Smooth muscle cell (in vitro differentiated cells): ENCODE measurements around the gene FAM120B. TPM values are rescaled to one million over a fixed set of nuclear protein-coding genes. Genes with fewer than 3 reads are reported as not detected.

ENCODE experiments used
- DNase-seq: peaks from one replicate; lab custom pipeline; 2025; ENCODE audit not compliant: unreplicated experiment; lab: John Stamatoyannopoulos, UW
- H2AFZ ChIP-seq: fragments of 200-600 bp; sonication (generic); 2 replicates; pipeline ENCODE4 v1.6.0; 2016; ENCODE audit warnings: antibody characterized with exemption, low read depth, mild to moderate bottlenecking
- H3F3A ChIP-seq: fragments of 200-600 bp; sonication (generic); 2 replicates; pipeline ENCODE4 v1.6.0; 2017; ENCODE audit warnings: antibody characterized with exemption, low read depth
- H3K27ac ChIP-seq: fragments of 200-600 bp; sonication (generic); 2 replicates; pipeline ENCODE4 v1.5.1; 2016; ENCODE audit warnings: low read depth, mild to moderate bottlenecking
- H3K27me3 ChIP-seq: fragments of 200-600 bp; sonication (generic); 2 replicates; pipeline ENCODE4 v1.6.1; 2016; ENCODE audit warnings: low read depth, mild to moderate bottlenecking
- H3K36me3 ChIP-seq: fragments of 200-600 bp; sonication (generic); 2 replicates; pipeline ENCODE4 v1.5.1; 2016; ENCODE audit warnings: low read depth
- H3K4me1 ChIP-seq: fragments of 200-600 bp; sonication (generic); 2 replicates; pipeline ENCODE4 v1.5.1; 2016; ENCODE audit warnings: low read depth
- H3K4me2 ChIP-seq: fragments of 200-600 bp; sonication (generic); 2 replicates; pipeline ENCODE4 v1.6.0; 2016; ENCODE audit warnings: mild to moderate bottlenecking
- H3K4me3 ChIP-seq: fragments of 200-600 bp; sonication (generic); 2 replicates; pipeline ENCODE4 v1.5.1; 2016; ENCODE audit warnings: mild to moderate bottlenecking
- H3K79me2 ChIP-seq: fragments of 200-600 bp; sonication (generic); 2 replicates; pipeline ENCODE4 v1.6.0; 2016; ENCODE audit warnings: low read depth, mild to moderate bottlenecking
- H3K9ac ChIP-seq: fragments of 200-600 bp; sonication (generic); 2 replicates; pipeline ENCODE4 v1.6.0; 2016; ENCODE audit warnings: low read depth
- H3K9me3 ChIP-seq: fragments of 200-600 bp; sonication (generic); replicated peaks from 2 replicates; pipeline ENCODE4 v1.5.1; 2016; ENCODE audit warnings: low read depth
- H4K20me1 ChIP-seq: fragments of 200-600 bp; sonication (generic); 2 replicates; pipeline ENCODE4 v1.6.0; 2016; ENCODE audit warnings: low read depth
- CTCF ChIP-seq: fragments of 200-600 bp; sonication (generic); IDR thresholded peaks from 2 replicates; pipeline ENCODE4 v1.5.1; 2017; ENCODE audit warnings: borderline replicate concordance, mild to moderate bottlenecking, antibody characterized with exemption; ENCODE audit not compliant: insufficient read depth, poor library complexity, severe bottlenecking
- WGBS: methylation state at CpG from one replicate; pipeline ENCODE4 v1.1.7; 2016; ENCODE audit warnings: low lambda C conversion rate; 5-methylcytosine and 5-hydroxymethylcytosine counted together
- polyA plus RNA-seq: library from polyadenylated mRNA; unstranded; fragments of >200 nt; fragmentation: Nextera tagmentation; extraction: Ambion mirVana; gene quantifications from 2 replicates; pipeline ENCODE4 v1.2.1, GENCODE V29; 2016
- total RNA-seq: library from RNA; depleted of rRNA; stranded (reverse); fragments of >200 nt; gene quantifications from 2 replicates; pipeline ENCODE4 v1.2.3, GENCODE V29; 2014

FAM120B gene
- total and polyA plus RNA-seq, 2 experiments from 2014 or later, result 17.8 to 26.3 TPM

GRCh38 chr6:170292407-170293158 is 14.0 kb upstream of the FAM120B start:
- H3K27me3 ChIP-seq, result peaks cover 100% of the 10 kb centered on the region
- H3K4me3 ChIP-seq, result no peak overlapping the region
- H3K27ac ChIP-seq, result no peak overlapping the region
- no peak for DNase-seq
- no peaks in the 10 kb centered on the region for H3K9me3 ChIP-seq
- 5% methylated on average over 13 of the region's 13 CpGs for WGBS
- peaks cover 61% of the 10 kb centered on the region for H3K4me1 ChIP-seq
- no peak overlapping the region for H2AFZ ChIP-seq
- H3K36me3 ChIP-seq, result no peaks in the 10 kb centered on the region
- H3K4me2 ChIP-seq, result peak overlapping the region; percentile 85
- H3K9ac ChIP-seq, result no peak overlapping the region
- no peak for TF ChIP-seq CTCF
- H3K79me2 ChIP-seq, result no peaks in the 10 kb centered on the region
- no peaks in the 10 kb centered on the region for H4K20me1 ChIP-seq
- no peaks in the 10 kb centered on the region for H3F3A ChIP-seq

- no peak for TF ChIP-seq CTCF
- 15% methylated on average over 23 of the region's 23 CpGs for WGBS
- no peaks in the 10 kb centered on the region for H3K79me2 ChIP-seq
- no peak overlapping the region for H3K4me3 ChIP-seq
- no peak overlapping the region for H3K27ac ChIP-seq
- H3K4me2 ChIP-seq, result no peak overlapping the region
- peaks cover 62% of the 10 kb centered on the region for H3K4me1 ChIP-seq
- peaks cover 100% of the 10 kb centered on the region for H3K27me3 ChIP-seq
- no peaks in the 10 kb centered on the region for H3F3A ChIP-seq
- no peaks in the 10 kb centered on the region for H3K9me3 ChIP-seq
- no peaks in the 10 kb centered on the region for H4K20me1 ChIP-seq
- H2AFZ ChIP-seq, result no peak overlapping the region
- H3K9ac ChIP-seq, result no peak overlapping the region
- no peaks in the 10 kb centered on the region for H3K36me3 ChIP-seq
- DNase-seq, result no peak
Observed at GRCh38 chr6:170293341-170294231, 13.0 kb upstream of the FAM120B start.

- DNase-seq, result no peak
- H3K4me1 ChIP-seq, result peaks cover 59% of the 10 kb centered on the region
- H3K36me3 ChIP-seq, result no peaks in the 10 kb centered on the region
- H4K20me1 ChIP-seq, result no peaks in the 10 kb centered on the region
- 36% methylated on average over 2 of the region's 2 CpGs for WGBS
- TF ChIP-seq CTCF, result no peak
- H3K27ac ChIP-seq, result no peak overlapping the region
- H2AFZ ChIP-seq, result no peak overlapping the region
- no peak overlapping the region for H3K9ac ChIP-seq
- H3K27me3 ChIP-seq, result peaks cover 100% of the 10 kb centered on the region
- peak overlapping the region; percentile 97 for H3K4me2 ChIP-seq
- H3K4me3 ChIP-seq, result no peak overlapping the region
- no peaks in the 10 kb centered on the region for H3K9me3 ChIP-seq
- no peaks in the 10 kb centered on the region for H3F3A ChIP-seq
- H3K79me2 ChIP-seq, result no peaks in the 10 kb centered on the region
Observed at GRCh38 chr6:170294298-170294730, 12.2 kb upstream of the FAM120B start.
